ENCODE measurements around the gene KRTAP3-1. TPM values are rescaled to one million over a fixed set of nuclear protein-coding genes. Genes with fewer than 3 reads are reported as not detected.

The KRTAP3-1 gene
- polyA plus RNA-seq, 2 of the 4 experiments (the other 2 are of a cell fraction): not detected

DNA sequence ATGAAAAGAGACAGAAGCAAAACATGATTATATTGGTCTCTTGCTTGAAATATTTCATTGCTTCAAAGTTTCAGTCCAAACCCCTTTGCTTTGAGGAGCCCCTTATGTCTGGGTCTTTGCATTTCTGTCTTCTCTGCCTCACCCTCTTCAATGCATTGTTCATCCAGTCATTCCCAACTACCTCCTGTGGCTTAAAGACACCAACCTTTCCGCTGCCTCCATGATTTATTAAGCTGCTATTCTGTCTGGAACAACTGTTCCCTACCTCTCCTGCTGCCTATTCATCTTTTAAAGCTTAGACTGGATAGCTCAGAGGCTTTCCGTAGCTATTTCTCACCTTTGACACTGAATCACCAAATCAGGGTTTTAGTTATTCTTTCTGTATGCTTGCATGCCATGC lies 11.6 kb downstream of the KRTAP3-1 start:
- TF ChIP-seq NFE2L2 (conservative IDR thresholded peaks at IDR 0.05; ENCODE audit: low read length) (no peak), FOSL2 (IDR thresholded peaks at IDR 0.05) (no peak), FOSL2 (CRISPR knock-in tag; IDR thresholded peaks at IDR 0.05) (no peak), JUN (IDR thresholded peaks at IDR 0.05) (no peak), FOXS1 (CRISPR knock-in tag; IDR thresholded peaks at IDR 0.05) (no peak), CTCF (IDR thresholded peaks at IDR 0.05) (no peak), PHF8 (IDR thresholded peaks at IDR 0.05; ENCODE audit: borderline replicate concordance, low read depth) (no peak), NR3C1 (IDR thresholded peaks at IDR 0.05) (no peak), HDAC2 (IDR thresholded peaks at IDR 0.05) (no peak), CBX8 (IDR thresholded peaks at IDR 0.05) (no peak), ZC3H11A (IDR thresholded peaks at IDR 0.05) (no peak), RARB (CRISPR knock-in tag; IDR thresholded peaks at IDR 0.05) (no peak), JUNB (IDR thresholded peaks at IDR 0.05) (no peak), KDM5A (IDR thresholded peaks at IDR 0.05) (no peak)
- DNase-seq (ENCODE audit: low read depth in 1 of 2, low spot score in 1 of 2) (no peak), ATAC-seq (no peak), FAIRE-seq (peak; percentile 54)
- Histone ChIP-seq H3K4me3 (no peak overlapping the region), H3K4me1 (peaks cover under 1% of the 10 kb centered on the region; the same call in 1 of the 3 replicates), H3K9me3 (no peaks in the 10 kb centered on the region), H3K4me2 (no peak overlapping the region), H3K27ac (no peak overlapping the region)
- CTCF ChIA-PET: no interaction called here
- POLR2A ChIA-PET: no interaction called here
- 63% methylated on average over 2 of the region's 2 CpGs for WGBS (ENCODE audit: missing lambda C conversion rate)

GRCh38 chr17:40996829-40997228 lies 12.1 kb downstream of the KRTAP3-1 start:
- ATAC-seq (no peak), FAIRE-seq (no peak), DNase-seq (ENCODE audit: low read depth in 1 of 2, low spot score in 1 of 2) (no peak)
- Histone ChIP-seq H3K4me2 (no peak overlapping the region), H3K4me3 (no peak overlapping the region), H3K27ac (no peak overlapping the region), H3K4me1 (no peaks in the 10 kb centered on the region), H3K9me3 (no peaks in the 10 kb centered on the region)
- TF ChIP-seq RFX5 (IDR thresholded peaks at IDR 0.05) (no peak), NR3C1 (IDR thresholded peaks at IDR 0.05) (no peak), EP300 (IDR thresholded peaks at IDR 0.05) (no peak), CHD2 (IDR thresholded peaks at IDR 0.05; ENCODE audit: low read length, partially characterized antibody) (no peak), ZFP36 (IDR thresholded peaks at IDR 0.05; ENCODE audit: borderline replicate concordance, partially characterized antibody) (no peak), HEYL (CRISPR knock-in tag; IDR thresholded peaks at IDR 0.05) (no peak), ESRRA (IDR thresholded peaks at IDR 0.05; ENCODE audit: borderline replicate concordance, low read length) (no peak)
- TF ChIP-seq, protein P1, sequence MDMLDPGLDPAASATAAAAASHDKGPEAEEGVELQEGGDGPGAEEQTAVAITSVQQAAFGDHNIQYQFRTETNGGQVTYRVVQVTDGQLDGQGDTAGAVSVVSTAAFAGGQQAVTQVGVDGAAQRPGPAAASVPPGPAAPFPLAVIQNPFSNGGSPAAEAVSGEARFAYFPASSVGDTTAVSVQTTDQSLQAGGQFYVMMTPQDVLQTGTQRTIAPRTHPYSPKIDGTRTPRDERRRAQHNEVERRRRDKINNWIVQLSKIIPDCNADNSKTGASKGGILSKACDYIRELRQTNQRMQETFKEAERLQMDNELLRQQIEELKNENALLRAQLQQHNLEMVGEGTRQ (IDR thresholded peaks at IDR 0.05): no peak
- WGBS (ENCODE audit: missing lambda C conversion rate): 71% methylated on average over 4 of the region's 4 CpGs
- ChIA-PET CTCF (interaction anchor here (1.3 to 2.1 kb wide), 3 partner anchors 11 to 651 kb away, joined by 4 to 8 read pairs (median 5); no protein-coding TSS in a partner anchor), POLR2A (no interaction called here)

DNA sequence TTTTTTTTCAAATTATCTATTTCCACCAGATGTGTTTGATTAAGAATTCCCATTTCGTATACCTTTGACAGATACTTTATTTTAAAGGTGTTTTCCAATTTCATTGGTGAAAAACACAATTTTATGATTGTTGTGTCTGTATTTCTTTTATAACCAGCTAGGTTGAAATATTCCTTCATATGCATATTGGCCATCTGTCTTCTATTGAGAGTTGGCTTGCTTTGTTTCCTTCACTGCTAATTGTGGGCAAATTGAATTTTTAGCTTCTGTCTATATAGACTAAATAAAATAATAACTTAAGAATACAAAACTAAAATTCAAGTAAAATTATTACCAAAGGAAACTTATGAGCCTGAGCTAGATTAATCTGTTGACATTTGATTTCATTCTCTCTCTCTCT lies 13.8 kb downstream of the KRTAP3-1 start:
- 0 out of 3 replicates have a peak, but pooled peaks cover 5% of the 10 kb centered on the region for H3K9me3 ChIP-seq
- TF ChIP-seq RCOR1 (IDR thresholded peaks at IDR 0.05; ENCODE audit: low read depth, low read length): no peak
- no peak for TF ChIP-seq MYC (IDR thresholded peaks at IDR 0.05; ENCODE audit: borderline replicate concordance, low read length)
- no peak for DNase-seq (ENCODE audit: low read depth in 1 of 2, low spot score in 1 of 2)
- ChIA-PET POLR2A (interaction anchor here (0.7 kb wide), 1 partner anchor 21 kb away, joined by 3 read pairs; no protein-coding TSS in a partner anchor), CTCF (interaction anchor here (0.8 to 2.1 kb wide), 4 partner anchors 12 to 501 kb away, joined by 3 to 8 read pairs (median 4); no protein-coding TSS in a partner anchor)
- no peak overlapping the region for H3K4me3 ChIP-seq
- H3K4me2 ChIP-seq: no peak overlapping the region
- no peak overlapping the region for H3K27ac ChIP-seq
- no peak for ATAC-seq
- no peaks in the 10 kb centered on the region for H3K4me1 ChIP-seq
- FAIRE-seq: peak; percentile 73
- 57% methylated on average over 1 of the region's 1 CpG for WGBS (ENCODE audit: missing lambda C conversion rate)
